EH (cell line): ENCODE measurements around the gene CCR1.
"Not testable (repeated sequence)": the region's sequence is repeated elsewhere in the genome, so short reads cannot be mapped to it uniquely, and the experiment has no call there.

ENCODE experiments used
- DNase-seq: peaks from one replicate; pipeline ENCODE4 v3.0.0-alpha.2; 2015; ENCODE audit warnings: low read depth

CCR1 gene

GRCh38 chr3:46212101-46212500 lies 4.0 kb upstream of the CCR1 start:
- DNase-seq: no peak

DNA sequence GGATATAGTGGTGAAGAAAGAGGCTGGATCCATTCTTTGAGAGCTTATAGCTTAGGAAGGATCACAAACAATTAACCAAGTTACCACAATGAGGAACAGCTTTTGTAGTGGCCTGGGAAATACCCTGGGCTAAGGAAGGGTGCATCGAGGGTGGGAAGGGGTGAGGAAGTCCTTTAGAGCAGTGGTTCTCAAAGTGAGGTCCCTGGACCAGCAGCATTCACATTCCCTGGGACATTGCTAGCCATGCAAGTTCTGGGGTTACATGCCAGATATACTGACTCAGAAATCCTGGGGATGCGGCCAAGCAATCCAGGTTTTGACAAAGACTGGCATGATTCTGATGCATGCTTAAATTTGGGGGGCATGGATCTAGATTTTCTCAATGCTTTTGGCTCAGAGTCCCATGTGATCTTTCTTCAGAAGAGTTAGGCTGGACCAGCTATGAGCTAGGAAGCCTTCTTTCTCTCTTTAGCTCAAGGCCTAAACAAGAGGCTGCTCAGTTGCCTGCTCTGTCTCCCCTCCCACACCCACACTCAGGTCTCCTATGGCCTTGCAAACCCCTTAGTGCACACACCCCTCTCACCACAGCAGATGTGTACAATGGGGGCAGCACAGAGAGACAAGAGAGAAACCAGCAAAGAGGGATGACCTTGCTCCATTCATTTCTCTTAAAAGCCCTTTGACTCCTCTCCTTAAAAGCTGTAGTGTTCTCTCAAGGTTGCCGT lies 1.8 kb upstream of the CCR1 start:
- DNase-seq: peak; percentile 17

GRCh38 chr3:46209053-46209452 lies 940 bp upstream of the CCR1 start:
- DNase-seq: no peak

- not testable (repeated sequence) for DNase-seq
Observed at GRCh38 chr3:46207514-46207913, 599 bp downstream of the CCR1 start.

GRCh38 chr3:46206282-46207015 lies 1.7 kb downstream of the CCR1 start:
- DNase-seq: no peak

GRCh38 chr3:46205286-46205960 lies 2.7 kb downstream of the CCR1 start:
- DNase-seq: no peak

- DNase-seq: no peak
Observed at GRCh38 chr3:46203681-46204080, 4.4 kb downstream of the CCR1 start.

GRCh38 chr3:46202535-46202934 lies 5.6 kb downstream of the CCR1 start:
- DNase-seq: no peak

DNA sequence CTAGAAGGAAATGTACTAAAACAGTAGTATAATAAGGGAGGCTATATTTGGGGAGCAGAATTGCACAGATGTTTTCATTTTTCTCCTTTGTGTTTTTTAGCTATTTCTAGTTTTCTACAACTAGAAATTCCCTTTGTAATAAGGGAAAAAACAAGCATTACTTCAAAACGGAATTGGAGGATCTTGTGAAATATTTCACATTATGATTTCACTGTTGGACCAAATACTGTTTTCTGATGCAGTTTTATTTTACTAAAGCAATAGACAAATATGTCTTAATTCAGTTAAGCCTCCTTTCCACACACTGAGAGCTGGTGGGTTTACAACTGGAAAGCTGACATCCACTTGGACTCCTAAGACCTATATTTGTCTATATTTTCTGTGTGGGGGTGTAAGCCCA lies 7.3 kb downstream of the CCR1 start:
- no peak for DNase-seq

DNA sequence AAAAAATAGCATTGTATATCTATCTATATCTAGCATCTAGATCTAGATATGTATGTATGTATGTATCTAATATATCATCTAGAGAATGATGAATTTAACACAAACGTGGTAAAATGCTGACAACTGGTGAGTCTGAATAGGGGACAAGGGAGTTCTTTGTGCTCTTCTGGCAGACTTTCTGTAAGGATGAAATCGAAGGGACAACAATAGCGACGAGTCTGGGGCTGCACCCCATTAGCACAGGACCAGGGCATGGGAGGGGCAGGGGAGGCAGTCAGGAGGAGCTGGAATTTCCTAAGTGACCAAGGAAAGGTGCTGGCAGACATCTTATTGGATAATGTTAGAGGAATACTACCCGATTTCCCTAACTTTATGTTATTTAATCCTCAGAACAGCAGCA lies 7.9 kb downstream of the CCR1 start:
- no peak for DNase-seq

DNA sequence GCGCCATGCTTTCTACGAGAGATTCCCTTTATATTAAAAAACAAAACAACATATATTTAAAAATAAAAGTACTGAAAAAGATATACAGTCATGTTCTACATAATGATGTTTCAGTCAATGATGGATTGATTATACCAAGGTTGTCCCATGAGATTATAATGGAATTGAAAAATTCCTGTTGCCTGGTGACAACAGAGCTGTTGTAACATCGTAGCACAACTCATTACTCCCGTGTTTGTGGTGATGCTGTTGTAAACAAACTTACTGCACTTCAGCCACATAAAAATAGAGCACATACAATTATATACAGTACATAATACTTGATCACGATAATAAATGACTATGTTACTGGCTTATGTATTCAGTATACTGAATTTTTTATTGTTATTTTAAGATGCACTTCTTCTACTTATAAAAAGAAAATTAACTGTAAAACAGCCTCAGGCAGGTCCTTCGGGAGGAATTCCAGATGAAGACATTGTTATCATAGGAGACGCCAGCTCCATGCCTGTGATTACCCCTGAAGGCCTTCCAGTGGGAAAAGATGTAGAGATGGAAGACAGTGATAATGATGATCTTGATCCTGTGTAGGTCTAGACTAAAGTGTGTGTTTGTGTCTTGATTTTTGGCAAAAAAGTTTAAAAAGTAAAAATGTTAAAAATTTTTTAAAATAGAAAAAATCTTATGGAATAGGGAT lies 11.7 kb downstream of the CCR1 start:
- peak; percentile 14 for DNase-seq

- no peak for DNase-seq
Observed at GRCh38 chr3:46194868-46195553, 13.1 kb downstream of the CCR1 start.

DNA sequence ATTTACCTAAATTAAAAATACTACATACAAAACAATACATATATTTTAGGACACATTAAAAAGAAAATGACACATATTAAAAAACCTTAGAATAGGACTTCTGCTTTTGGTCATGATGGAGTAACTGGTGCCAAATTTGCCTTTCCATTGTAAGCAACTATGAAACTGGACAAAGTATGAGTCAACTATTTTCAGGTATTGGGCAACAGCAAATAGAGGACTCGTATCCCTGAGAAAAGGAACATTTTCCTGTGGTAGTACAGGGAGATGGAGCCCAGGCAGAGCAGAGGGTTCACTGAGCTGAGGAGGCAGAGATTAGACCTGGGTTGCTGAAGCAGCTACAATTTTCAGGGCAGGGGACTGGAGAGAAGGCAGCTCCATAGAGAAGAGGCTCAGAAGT lies 14.7 kb downstream of the CCR1 start:
- no peak for DNase-seq

- DNase-seq: no peak
Observed at GRCh38 chr3:46192939-46193338, 15.2 kb downstream of the CCR1 start.

- no peak for DNase-seq
Observed at GRCh38 chr3:46191730-46192129, 16.4 kb downstream of the CCR1 start.

GRCh38 chr3:46188708-46189107 lies 19.4 kb downstream of the CCR1 start:
- DNase-seq: no peak

- peak; percentile 31 for DNase-seq
Observed at GRCh38 chr3:46187876-46188275, 20.2 kb downstream of the CCR1 start.

- DNase-seq: no peak
Observed at GRCh38 chr3:46187341-46187700, 20.8 kb downstream of the CCR1 start.

- DNase-seq: no peak
Observed at GRCh38 chr3:46186471-46187340, 21.4 kb downstream of the CCR1 start.

GRCh38 chr3:46184469-46184868 lies 23.6 kb downstream of the CCR1 start:
- peak; percentile 64 for DNase-seq

GRCh38 chr3:46183330-46183729 lies 24.8 kb downstream of the CCR1 start:
- no peak for DNase-seq
